ENCODE measurements around the gene POU6F2. TPM values are rescaled to one million over a fixed set of nuclear protein-coding genes. Genes with fewer than 3 reads are reported as not detected.
A peak's percentile ranks its signal among the peaks of the same experiment; 100 is the strongest.
"Not testable (repeated sequence)": the region's sequence is repeated elsewhere in the genome, so short reads cannot be mapped to it uniquely, and the experiment has no call there.

Gene POU6F2
- total RNA-seq, 1 donor from 2014 or later: 7.9 TPM

DNA sequence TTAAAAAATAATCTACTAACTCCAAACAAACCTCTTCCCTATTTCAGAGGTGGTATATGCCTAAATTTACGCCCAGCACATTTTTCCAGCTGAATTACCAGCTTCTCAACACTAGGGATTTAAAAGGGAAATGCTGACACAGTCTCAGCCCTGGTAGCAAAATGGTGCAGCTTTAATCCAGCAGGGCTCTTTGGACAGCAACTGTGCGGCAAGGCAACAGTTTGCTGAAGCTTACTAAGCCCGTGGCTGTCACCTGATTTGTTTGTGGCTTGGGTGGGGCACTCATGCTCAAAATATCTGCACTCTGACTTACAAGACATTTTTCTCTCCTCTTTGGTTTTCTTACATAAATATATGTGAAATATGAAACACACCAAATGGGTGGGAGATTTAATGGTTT, 206.7 kb downstream of the POU6F2 start:
- no peak overlapping the region for H3K27ac Mint-ChIP-seq (ENCODE audit: unreplicated experiment)

GRCh38 chr7:39186131-39186530, 208.4 kb downstream of the POU6F2 start:
- Mint-ChIP-seq H3K4me1 (no peaks in the 10 kb centered on the region), H3K9me3 (peaks cover 6% of the 10 kb centered on the region), H3K36me3 (ENCODE audit: low read depth) (peaks cover 3% of the 10 kb centered on the region), H3K4me3 (no peak overlapping the region), H3K27me3 (ENCODE audit: low read depth) (no peaks in the 10 kb centered on the region), H3K27ac (ENCODE audit: unreplicated experiment) (no peak overlapping the region)
- TF ChIP-seq, protein P1, sequence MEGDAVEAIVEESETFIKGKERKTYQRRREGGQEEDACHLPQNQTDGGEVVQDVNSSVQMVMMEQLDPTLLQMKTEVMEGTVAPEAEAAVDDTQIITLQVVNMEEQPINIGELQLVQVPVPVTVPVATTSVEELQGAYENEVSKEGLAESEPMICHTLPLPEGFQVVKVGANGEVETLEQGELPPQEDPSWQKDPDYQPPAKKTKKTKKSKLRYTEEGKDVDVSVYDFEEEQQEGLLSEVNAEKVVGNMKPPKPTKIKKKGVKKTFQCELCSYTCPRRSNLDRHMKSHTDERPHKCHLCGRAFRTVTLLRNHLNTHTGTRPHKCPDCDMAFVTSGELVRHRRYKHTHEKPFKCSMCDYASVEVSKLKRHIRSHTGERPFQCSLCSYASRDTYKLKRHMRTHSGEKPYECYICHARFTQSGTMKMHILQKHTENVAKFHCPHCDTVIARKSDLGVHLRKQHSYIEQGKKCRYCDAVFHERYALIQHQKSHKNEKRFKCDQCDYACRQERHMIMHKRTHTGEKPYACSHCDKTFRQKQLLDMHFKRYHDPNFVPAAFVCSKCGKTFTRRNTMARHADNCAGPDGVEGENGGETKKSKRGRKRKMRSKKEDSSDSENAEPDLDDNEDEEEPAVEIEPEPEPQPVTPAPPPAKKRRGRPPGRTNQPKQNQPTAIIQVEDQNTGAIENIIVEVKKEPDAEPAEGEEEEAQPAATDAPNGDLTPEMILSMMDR (conservative IDR thresholded peaks at IDR 0.05): no peak
- no peak for DNase-seq (ENCODE audit: low read depth, low spot score)

More for the DNA sequence above, 206.7 kb downstream of the POU6F2 start:
- no peak for DNase-seq (ENCODE audit: low read depth, low spot score)
- TF ChIP-seq, protein P1 (conservative IDR thresholded peaks at IDR 0.05): peak; percentile 23
- Mint-ChIP-seq H3K36me3 (ENCODE audit: low read depth) (peaks cover 3% of the 10 kb centered on the region), H3K4me1 (no peaks in the 10 kb centered on the region), H3K9me3 (peaks cover 4% of the 10 kb centered on the region), H3K27me3 (ENCODE audit: low read depth) (no peaks in the 10 kb centered on the region), H3K4me3 (no peak overlapping the region)

- no peaks in the 10 kb centered on the region for H3K27me3 Mint-ChIP-seq (ENCODE audit: low read depth)
- H3K27ac Mint-ChIP-seq (ENCODE audit: unreplicated experiment): no peak overlapping the region
- H3K4me3 Mint-ChIP-seq: no peak overlapping the region
- no peak for DNase-seq (ENCODE audit: low read depth, low spot score)
- H3K9me3 Mint-ChIP-seq: peaks cover 6% of the 10 kb centered on the region
- TF ChIP-seq, protein P1 (conservative IDR thresholded peaks at IDR 0.05): no peak
- no peaks in the 10 kb centered on the region for H3K4me1 Mint-ChIP-seq
- H3K36me3 Mint-ChIP-seq (ENCODE audit: low read depth): peaks cover 3% of the 10 kb centered on the region
Measured at GRCh38 chr7:39186671-39187070, 209.0 kb downstream of the POU6F2 start.

GRCh38 chr7:39187130-39187529, 209.4 kb downstream of the POU6F2 start:
- Mint-ChIP-seq H3K36me3 (ENCODE audit: low read depth) (peaks cover 3% of the 10 kb centered on the region), H3K4me3 (no peak overlapping the region), H3K4me1 (no peaks in the 10 kb centered on the region), H3K27ac (ENCODE audit: unreplicated experiment) (no peak overlapping the region), H3K9me3 (peaks cover 6% of the 10 kb centered on the region), H3K27me3 (ENCODE audit: low read depth) (no peaks in the 10 kb centered on the region)
- DNase-seq (ENCODE audit: low read depth, low spot score): no peak
- TF ChIP-seq, protein P1 (conservative IDR thresholded peaks at IDR 0.05): no peak

- TF ChIP-seq, protein P1 (conservative IDR thresholded peaks at IDR 0.05): no peak
- Mint-ChIP-seq H3K27me3 (ENCODE audit: low read depth) (no peaks in the 10 kb centered on the region), H3K27ac (ENCODE audit: unreplicated experiment) (no peak overlapping the region), H3K4me3 (no peak overlapping the region), H3K36me3 (ENCODE audit: low read depth) (no peaks in the 10 kb centered on the region), H3K9me3 (peaks cover 2% of the 10 kb centered on the region), H3K4me1 (no peaks in the 10 kb centered on the region)
- DNase-seq (ENCODE audit: low read depth, low spot score): no peak
Measured at GRCh38 chr7:39192476-39192875, 214.8 kb downstream of the POU6F2 start.

- H3K27me3 Mint-ChIP-seq (ENCODE audit: low read depth); H3K4me3 Mint-ChIP-seq; H3K27ac Mint-ChIP-seq (ENCODE audit: unreplicated experiment); H3K4me1 Mint-ChIP-seq; H3K36me3 Mint-ChIP-seq (ENCODE audit: low read depth); H3K9me3 Mint-ChIP-seq; DNase-seq (ENCODE audit: low read depth, low spot score): not testable (repeated sequence)
Measured at GRCh38 chr7:39194388-39194787, 216.7 kb downstream of the POU6F2 start.
